ENCODE data around the gene TMEM232. TPM values are rescaled to one million over a fixed set of nuclear protein-coding genes. Genes with fewer than 3 reads are reported as not detected.

TMEM232 gene
- total and polyA plus RNA-seq, 2 donors (not counting 3 experiments of a cell fraction or from before 2014, with no cell fraction given): 0.17 to 0.38 TPM

DNA sequence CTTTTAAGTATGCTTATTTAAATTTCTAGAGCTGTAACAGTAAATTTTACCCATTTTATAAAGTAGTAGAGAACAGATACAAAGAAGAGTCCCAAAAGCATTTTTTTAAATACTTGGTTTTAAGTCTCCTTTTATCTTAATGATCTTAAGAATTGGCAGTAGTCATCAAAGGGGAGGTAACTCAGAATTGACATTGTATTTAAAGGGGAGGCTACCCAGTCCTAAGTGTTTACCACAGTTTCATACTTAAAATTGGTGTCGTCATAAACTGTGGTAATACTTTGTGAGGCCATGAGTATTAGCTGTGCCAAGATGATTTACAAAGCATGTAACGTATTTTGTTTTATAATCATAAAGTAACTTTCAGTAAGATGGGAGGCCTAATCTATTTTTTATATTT lies 27.1 kb upstream of the TMEM232 start:
- Histone ChIP-seq H3K4me2 (ENCODE audit: insufficient read depth, low read length) (no peak overlapping the region), H3K4me3 (replicated peaks in 1 of 3; ENCODE audit: insufficient read depth in 1 of 3, low read depth in 1 of 3, low read length in 3 of 3) (no peak overlapping the region), H3K9me1 (replicated peaks; ENCODE audit: control insufficient read depth, extremely low read depth, insufficient read depth, low read length) (no peaks in the 10 kb centered on the region), H3K9ac (replicated peaks; ENCODE audit: extremely low read depth, insufficient read depth, low read length) (no peak overlapping the region), H4K20me1 (replicated peaks; ENCODE audit: control insufficient read depth, extremely low read depth, insufficient read depth, low read length) (no peaks in the 10 kb centered on the region), H3K9me3 (replicated peaks; ENCODE audit: control insufficient read depth, insufficient read depth, low read length) (no peaks in the 10 kb centered on the region), H3K36me3 (ENCODE audit: control insufficient read depth in 2 of 2, extremely low read depth in 1 of 2, insufficient read depth in 2 of 2, low read length in 2 of 2) (peaks cover 0 to 4% of the 10 kb centered on the region in 2 experiments), H3K27me3 (ENCODE audit: control insufficient read depth in 2 of 2, insufficient read depth in 2 of 2, low read length in 2 of 2) (no peaks in the 10 kb centered on the region), H3K4me1 (ENCODE audit: control insufficient read depth, extremely low read depth, insufficient read depth, low read length) (no peaks in the 10 kb centered on the region), H3K79me2 (ENCODE audit: control insufficient read depth, insufficient read depth, low read length) (no peaks in the 10 kb centered on the region), H2AFZ (ENCODE audit: low read depth, low read length) (no peak overlapping the region), H3K27ac (ENCODE audit: insufficient read depth, low read depth, low read length) (no peak overlapping the region)
- TF ChIP-seq GATA2 (IDR thresholded peaks at IDR 0.05; ENCODE audit: insufficient read depth, insufficient read length, low read depth, low read length): no peak
- TF ChIP-seq, protein P1, sequence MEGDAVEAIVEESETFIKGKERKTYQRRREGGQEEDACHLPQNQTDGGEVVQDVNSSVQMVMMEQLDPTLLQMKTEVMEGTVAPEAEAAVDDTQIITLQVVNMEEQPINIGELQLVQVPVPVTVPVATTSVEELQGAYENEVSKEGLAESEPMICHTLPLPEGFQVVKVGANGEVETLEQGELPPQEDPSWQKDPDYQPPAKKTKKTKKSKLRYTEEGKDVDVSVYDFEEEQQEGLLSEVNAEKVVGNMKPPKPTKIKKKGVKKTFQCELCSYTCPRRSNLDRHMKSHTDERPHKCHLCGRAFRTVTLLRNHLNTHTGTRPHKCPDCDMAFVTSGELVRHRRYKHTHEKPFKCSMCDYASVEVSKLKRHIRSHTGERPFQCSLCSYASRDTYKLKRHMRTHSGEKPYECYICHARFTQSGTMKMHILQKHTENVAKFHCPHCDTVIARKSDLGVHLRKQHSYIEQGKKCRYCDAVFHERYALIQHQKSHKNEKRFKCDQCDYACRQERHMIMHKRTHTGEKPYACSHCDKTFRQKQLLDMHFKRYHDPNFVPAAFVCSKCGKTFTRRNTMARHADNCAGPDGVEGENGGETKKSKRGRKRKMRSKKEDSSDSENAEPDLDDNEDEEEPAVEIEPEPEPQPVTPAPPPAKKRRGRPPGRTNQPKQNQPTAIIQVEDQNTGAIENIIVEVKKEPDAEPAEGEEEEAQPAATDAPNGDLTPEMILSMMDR (IDR thresholded peaks at IDR 0.05; ENCODE audit: extremely low read depth in 1 of 2, insufficient read depth in 1 of 2, low read depth in 1 of 2, low read length in 2 of 2): no peak
- no peak for TF ChIP-seq POLR2AphosphoS5 (IDR thresholded peaks at IDR 0.05; ENCODE audit: insufficient read depth, low read depth, low read length)
- no peak for TF ChIP-seq JUN (IDR thresholded peaks at IDR 0.05; ENCODE audit: borderline replicate concordance, insufficient read depth, insufficient read length, low read depth)
- no peak for TF ChIP-seq MYC (IDR thresholded peaks at IDR 0.05; ENCODE audit: low read depth, low read length)
- TF ChIP-seq, protein P2, sequence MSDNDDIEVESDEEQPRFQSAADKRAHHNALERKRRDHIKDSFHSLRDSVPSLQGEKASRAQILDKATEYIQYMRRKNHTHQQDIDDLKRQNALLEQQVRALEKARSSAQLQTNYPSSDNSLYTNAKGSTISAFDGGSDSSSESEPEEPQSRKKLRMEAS (IDR thresholded peaks at IDR 0.05; ENCODE audit: insufficient read depth, insufficient read length): no peak
- no peak for TF ChIP-seq EZH2 (IDR thresholded peaks at IDR 0.05; ENCODE audit: borderline replicate concordance, low read depth, low read length, severe bottlenecking)
- TF ChIP-seq FOS (IDR thresholded peaks at IDR 0.05; ENCODE audit: borderline replicate concordance, insufficient read depth, low read length): no peak
- no peak for TF ChIP-seq POLR2A (IDR thresholded peaks at IDR 0.05; ENCODE audit: low read depth, low read length)
- FAIRE-seq: no peak
- ChIA-PET POLR2A (interaction anchor here (1.0 kb wide), 1 partner anchor 313 kb away, joined by 3 read pairs; no protein-coding TSS in a partner anchor), CTCF (no interaction called here)
- dilution Hi-C loops (cut with MboI; ENCODE audit: extremely low pct_ligation_motif_present, low sequenced_read_pairs): no loop called here
- DNase-seq (ENCODE audit: low read depth, low spot score): no peak
- no TSS peak for BruUV-seq (replicated peaks)
- intact Hi-C loops (cut with micrococcal nuclease): loop anchor here (10.0 kb wide), 1 partner anchor 761 kb away; the partner anchor contains the start of gene STARD4
